GM19324 (cell line): Measurements from ENCODE around the gene GSTO1.

Experiments
- ATAC-seq: cut with Tn5 transposase; IDR thresholded peaks from one replicate; pipeline ENCODE4 v1.9.1; 2021; ENCODE audit warnings: mild to moderate bottlenecking, moderate library complexity; ENCODE audit not compliant: unreplicated experiment, low FRiP score

The GSTO1 gene

GRCh38 chr10:104301907-104302690 is 47.4 kb downstream of the GSTO1 start:
- ATAC-seq = no peak

- no peak for ATAC-seq
Observed at GRCh38 chr10:104303594-104304355, 49.1 kb downstream of the GSTO1 start.

- ATAC-seq = no peak
Observed at GRCh38 chr10:104304356-104304745, 49.7 kb downstream of the GSTO1 start.

- no peak for ATAC-seq
Observed at GRCh38 chr10:104304927-104305326, 50.2 kb downstream of the GSTO1 start.

GRCh38 chr10:104306897-104307296 is 52.2 kb downstream of the GSTO1 start:
- ATAC-seq = no peak

GRCh38 chr10:104307576-104308438 is 53.1 kb downstream of the GSTO1 start:
- no peak for ATAC-seq

- peak; percentile 64 for ATAC-seq
Observed at GRCh38 chr10:104308439-104308903, 53.8 kb downstream of the GSTO1 start.

- no peak for ATAC-seq
Observed at GRCh38 chr10:104309980-104310978, 55.6 kb downstream of the GSTO1 start.

GRCh38 chr10:104311184-104311720 is 56.6 kb downstream of the GSTO1 start:
- no peak for ATAC-seq

GRCh38 chr10:104314591-104315485 is 60.1 kb downstream of the GSTO1 start:
- no peak for ATAC-seq

GRCh38 chr10:104315486-104315921 is 60.8 kb downstream of the GSTO1 start:
- ATAC-seq = no peak

- no peak for ATAC-seq
Observed at GRCh38 chr10:104316321-104317099, 61.8 kb downstream of the GSTO1 start.
